GM13977 (cell line): ENCODE results near the gene NPC1L1.
"Not testable (repeated sequence)": the region's sequence is repeated elsewhere in the genome, so short reads cannot be mapped to it uniquely, and the experiment has no call there.

Experiments
- DNase-seq: peaks from one replicate; pipeline ENCODE4 v3.0.0; 2012; ENCODE audit warnings: low spot score
- in situ Hi-C: fragments of 300-500 bp; cut with MboI; formaldehyde crosslinking; loops from one replicate; pipeline ENCODE4 v1.12.0; 2022; ENCODE audit warnings: low sequenced_read_pairs, low pct_unique_long_range_greater_than_20kb, mixed read lengths, inconsistent platforms; ENCODE audit not compliant: unreplicated experiment
- TF ChIP-seq, protein P1 (sequence below): IDR thresholded peaks from 2 replicates; pipeline ENCODE4 v1.5.1; 2012; ENCODE audit warnings: mild to moderate bottlenecking, control low read depth; ENCODE audit not compliant: insufficient read depth; ENCODE audit errors: extremely low read depth, missing control alignments

Gene NPC1L1

DNA sequence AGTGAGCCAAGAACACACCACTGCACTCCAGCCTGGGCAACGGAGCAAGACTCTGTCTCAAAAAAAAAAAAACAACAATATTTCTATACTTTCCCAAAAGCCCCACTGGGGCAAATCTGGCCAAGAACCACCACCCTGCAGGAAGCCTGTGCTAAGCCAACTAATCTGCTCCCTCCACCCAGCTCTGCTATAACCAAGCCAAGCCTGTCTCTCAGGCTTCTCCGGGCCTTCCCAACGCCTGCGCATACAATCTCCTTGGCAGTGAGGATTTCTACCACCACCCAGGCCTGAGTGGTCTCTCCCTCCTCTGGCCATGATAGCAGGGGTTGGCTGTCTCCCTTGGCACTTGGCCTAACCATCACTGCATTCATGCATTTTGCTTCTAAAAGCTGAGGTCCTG, 18.4 kb upstream of the NPC1L1 start:
- in situ Hi-C loops: no loop called here
- TF ChIP-seq, protein P1, sequence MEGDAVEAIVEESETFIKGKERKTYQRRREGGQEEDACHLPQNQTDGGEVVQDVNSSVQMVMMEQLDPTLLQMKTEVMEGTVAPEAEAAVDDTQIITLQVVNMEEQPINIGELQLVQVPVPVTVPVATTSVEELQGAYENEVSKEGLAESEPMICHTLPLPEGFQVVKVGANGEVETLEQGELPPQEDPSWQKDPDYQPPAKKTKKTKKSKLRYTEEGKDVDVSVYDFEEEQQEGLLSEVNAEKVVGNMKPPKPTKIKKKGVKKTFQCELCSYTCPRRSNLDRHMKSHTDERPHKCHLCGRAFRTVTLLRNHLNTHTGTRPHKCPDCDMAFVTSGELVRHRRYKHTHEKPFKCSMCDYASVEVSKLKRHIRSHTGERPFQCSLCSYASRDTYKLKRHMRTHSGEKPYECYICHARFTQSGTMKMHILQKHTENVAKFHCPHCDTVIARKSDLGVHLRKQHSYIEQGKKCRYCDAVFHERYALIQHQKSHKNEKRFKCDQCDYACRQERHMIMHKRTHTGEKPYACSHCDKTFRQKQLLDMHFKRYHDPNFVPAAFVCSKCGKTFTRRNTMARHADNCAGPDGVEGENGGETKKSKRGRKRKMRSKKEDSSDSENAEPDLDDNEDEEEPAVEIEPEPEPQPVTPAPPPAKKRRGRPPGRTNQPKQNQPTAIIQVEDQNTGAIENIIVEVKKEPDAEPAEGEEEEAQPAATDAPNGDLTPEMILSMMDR: no peak
- DNase-seq: no peak

DNA sequence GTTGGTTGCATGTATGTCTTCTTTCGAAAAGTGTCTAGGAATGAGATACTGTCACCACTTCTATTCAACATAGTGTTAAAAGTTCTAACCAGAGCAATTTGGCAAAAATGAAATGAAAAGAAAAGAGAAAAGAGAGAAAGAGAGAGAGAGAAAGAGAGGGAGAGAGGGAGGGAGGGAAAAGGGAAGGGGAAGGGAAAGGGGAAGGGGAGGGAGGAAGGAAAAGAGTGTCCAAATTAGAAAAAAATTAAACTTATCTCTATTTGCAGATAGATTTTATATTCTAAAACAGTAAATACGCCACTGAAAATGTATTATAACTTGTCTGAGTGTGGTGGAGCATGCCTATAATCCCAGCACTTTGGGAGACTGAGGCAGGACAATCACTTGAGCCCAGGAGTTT, 16.4 kb upstream of the NPC1L1 start:
- no peak for DNase-seq
- TF ChIP-seq, protein P1: no peak
- in situ Hi-C loops: no loop called here

DNA sequence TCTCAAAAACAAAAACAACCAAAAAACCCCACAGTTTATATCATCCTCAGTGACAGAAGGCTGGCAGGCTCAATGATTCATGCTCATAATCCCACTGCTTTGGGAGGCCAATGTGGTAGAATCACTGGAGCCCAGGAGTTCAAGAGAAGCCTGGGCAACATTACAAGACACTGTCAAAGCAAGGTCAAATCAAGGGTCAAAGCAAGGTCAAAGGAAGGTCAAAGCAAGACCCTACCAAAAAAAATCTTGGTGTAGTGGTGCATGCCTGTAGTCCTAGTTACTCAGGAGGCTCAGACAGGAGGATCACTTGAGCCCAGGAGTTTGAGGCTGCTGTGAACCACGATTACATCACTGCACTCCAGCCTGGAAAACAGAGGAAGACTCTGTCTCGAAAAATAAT, 14.2 kb upstream of the NPC1L1 start:
- in situ Hi-C loops: no loop called here
- TF ChIP-seq, protein P1: no peak
- DNase-seq: no peak

DNA sequence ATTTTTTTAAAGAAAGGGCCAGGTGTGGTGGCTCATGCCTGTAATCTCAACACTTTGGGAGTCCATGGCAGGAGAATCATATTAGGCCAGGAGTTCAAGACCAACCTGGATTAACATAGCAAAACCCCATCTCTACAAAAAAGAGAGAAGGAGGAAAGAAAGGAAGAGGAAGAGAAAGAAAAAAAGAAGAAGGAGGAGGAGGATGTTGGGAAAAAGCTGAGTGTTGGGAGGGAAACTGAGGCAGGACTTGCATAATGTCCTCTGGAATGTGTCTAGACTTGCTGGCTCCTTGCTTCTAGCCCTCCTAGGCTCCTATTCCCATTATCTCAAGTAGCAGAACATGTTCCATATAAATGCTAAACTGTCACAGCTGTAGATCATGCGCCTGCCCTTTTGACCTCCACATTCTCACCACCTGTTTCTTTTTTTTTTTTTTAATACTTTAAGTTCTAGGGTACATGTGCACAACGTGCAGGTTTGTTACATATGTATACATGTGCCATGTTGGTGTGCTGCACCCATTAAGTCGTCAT, 11.4 kb upstream of the NPC1L1 start:
- DNase-seq: not testable (repeated sequence)

DNA sequence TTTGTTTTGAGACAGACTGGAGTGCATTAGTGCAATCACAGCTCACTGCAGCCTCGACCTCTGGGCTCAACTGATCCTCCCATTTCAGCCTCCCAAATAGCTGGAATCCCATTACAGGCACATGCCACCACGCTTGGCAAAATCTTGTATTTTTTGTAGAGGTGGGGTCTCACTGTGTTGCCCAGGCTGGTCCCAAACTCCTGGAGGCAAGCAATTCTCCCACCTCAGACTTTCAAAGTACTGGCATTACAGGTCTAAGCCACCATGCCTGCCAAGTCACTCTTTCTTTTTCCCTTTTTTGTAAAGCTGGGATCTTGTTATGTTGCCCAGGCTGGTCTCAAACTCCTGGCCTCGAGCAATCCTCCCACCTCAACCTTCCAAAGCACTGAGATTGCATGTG, 8.3 kb upstream of the NPC1L1 start:
- in situ Hi-C loops: no loop called here
- TF ChIP-seq, protein P1: no peak
- no peak for DNase-seq

More for the DNA sequence above, 11.4 kb upstream of the NPC1L1 start:
- in situ Hi-C loops: not testable (repeated sequence)

DNA sequence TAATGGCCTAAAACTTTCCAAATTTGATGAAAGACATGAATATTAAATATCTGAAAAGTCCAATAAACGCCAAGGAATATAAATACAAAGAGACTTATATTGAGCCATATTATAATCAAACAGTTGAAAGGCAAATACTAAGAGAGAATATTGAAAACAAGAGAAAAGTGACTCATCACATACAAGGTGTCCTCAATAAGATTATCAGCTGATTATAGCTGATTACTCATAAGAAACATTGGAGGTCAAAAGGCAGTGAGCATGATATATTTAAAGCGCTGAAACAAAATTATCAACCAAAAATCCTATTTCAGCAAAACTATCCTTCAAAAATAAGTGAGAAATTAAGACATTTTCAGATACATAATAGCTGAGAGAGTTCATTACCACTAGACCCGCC, 7.8 kb upstream of the NPC1L1 start:
- TF ChIP-seq, protein P1: no peak
- DNase-seq: no peak
- in situ Hi-C loops: no loop called here

DNA sequence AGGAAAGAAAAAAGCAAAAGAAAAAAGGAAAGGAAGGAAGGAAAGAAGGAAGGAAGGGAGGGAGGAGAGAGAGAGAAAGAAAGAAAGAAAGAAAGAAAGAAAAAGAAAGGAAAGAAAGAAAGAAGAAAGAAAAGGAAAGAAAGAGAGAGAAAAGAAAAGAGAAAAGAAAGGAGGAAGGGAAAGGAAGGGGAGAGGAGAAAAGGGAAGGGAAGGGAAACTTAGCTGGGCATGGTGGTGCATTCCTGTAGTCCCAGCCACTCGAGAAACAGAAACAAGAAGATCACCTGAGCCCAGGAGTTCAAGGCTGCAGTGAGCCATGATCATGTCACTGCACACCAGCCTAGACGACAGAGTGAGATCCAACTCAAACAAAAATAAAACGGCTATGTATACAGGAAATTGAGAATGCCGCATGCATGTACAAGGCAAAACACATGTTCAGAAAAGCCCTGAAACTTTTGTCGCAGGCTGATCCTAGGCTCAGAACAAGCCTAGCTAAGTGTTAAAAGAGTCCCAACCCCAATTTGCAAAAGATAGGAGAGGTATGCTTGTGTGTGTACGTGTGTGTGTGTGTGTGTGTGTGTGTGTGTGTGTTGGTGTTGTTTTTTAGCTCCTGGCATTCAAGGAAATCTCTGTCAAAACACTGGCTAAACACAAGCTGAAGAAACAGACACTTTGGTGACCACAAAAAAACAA, 6.6 kb upstream of the NPC1L1 start:
- no peak for DNase-seq
- in situ Hi-C loops: no loop called here
- TF ChIP-seq, protein P1: no peak
